T-helper 2 cell treated with Interferon-gamma antibody and Interleukin-4, amounts not matched to agents 100 ng/mL and 5 ng/mL, for 36 hours (primary cell): ENCODE results near the gene ALDH1A3. TPM values are rescaled to one million over a fixed set of nuclear protein-coding genes. Genes with fewer than 3 reads are reported as not detected.

Source experiments
- intact Hi-C: fragments of 100-400 bp; cut with micrococcal nuclease; formaldehyde crosslinking; loops from one replicate; pipeline ENCODE4 v1.15.1; 2023
- total RNA-seq: library from RNA; stranded (reverse); gene quantifications from 2 replicates; pipeline ENCODE4 v1.2.3, GENCODE V29; 2022

The ALDH1A3 gene
- total RNA-seq, 1 donor from 2014 or later, result not detected

DNA sequence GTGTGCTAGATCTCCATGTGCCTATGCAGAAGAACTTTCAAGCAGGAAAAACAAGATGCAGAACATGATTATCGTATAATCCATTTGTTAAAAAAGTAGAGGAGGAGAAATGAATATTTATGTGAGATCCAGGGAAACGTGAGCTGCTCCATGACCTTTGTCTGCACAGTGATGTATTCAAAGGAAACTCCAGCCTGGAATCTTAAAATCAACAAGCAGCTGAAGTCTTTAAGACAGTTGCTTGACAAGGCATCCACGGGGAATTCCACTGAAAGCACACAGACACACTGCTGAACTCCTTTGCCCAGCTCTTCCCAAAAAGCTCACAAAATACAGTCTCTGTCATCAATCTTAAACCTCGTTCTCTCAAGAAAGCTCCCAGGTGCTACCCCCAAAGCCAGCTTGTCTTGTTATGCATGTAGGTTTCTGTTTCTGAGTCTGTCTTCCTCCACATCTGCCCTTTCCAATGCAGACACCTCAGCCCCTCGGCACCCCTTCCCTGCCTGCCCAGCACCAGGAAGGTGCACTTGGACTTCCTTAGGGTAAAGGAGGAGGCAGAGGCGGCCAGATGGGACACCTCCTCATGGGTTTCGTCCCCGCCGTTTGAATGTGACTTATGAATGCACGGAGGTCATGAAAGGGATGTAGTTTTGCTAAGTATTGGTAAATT is 68.3 kb downstream of the ALDH1A3 start:
- intact Hi-C loops, result no loop called here

DNA sequence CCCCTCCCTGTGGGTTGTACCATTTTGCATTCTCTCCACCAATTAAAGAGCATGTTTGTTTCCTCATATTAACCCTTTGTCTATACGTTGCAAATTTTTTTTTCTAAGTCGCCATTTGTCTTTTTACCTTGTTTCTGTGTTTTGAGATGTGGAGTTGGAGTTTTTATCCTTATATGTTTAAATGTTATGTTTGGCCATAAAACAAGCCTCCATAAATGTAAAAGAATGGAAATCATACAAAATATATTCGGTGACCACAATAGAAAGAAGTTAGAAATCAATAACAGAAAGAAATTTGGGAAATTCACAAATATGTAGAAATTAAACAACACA is 68.8 kb downstream of the ALDH1A3 start:
- intact Hi-C loops, result no loop called here

DNA sequence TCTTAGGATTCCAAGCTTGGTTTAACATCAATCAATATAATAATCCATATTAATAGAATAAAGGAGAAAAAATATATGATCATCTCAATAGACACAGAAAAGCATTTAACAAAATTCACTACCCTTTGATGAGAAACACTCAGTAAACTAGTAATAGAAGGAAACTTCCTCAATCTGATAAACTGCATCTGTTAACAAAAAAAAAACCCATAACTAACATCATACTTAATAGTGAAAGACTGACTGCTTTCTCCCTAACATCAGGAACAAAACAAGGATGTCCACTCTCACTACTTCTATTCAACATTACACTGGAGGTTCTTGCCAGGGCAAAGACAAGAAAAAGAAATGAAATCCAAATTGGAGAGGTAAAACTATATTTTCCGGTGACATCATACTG is 70.1 kb downstream of the ALDH1A3 start:
- intact Hi-C loops, result no loop called here

DNA sequence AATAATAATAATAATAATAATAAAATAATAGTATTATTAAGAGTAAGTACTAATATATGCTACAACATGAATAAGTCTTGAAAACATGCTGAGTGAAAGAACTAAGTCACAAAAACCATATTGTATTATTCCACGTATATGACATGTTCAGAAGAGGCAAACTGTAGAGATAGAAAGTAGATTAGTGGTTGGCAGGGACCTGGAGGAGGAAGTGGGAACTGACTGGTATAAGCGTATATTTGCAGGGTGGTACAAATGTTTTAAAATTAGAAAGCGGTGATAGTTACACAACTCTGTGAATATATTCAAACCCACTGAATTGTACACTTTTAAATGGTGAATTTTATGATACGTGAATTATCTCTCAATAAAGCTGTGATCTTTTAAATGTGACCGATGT is 72.3 kb downstream of the ALDH1A3 start:
- intact Hi-C loops, result no loop called here

DNA sequence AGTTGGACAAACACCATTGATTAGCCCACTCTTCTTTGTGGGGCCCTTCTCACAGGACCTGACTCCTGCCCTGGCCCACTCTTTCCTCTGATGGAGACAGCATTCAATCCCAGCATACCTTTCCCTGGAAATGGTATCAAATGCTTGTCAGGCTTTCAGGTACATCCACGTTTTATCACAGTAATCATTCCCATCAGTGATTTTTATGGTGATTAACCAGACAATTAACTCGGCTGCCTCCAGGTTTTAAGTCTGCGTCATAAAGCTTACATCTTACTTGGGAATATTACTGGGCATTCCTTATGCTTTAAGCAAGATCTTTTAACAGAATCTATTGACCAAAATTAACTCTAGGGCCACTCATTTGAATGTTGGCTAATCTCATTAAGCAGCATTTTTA is 72.9 kb downstream of the ALDH1A3 start:
- intact Hi-C loops, result no loop called here

DNA sequence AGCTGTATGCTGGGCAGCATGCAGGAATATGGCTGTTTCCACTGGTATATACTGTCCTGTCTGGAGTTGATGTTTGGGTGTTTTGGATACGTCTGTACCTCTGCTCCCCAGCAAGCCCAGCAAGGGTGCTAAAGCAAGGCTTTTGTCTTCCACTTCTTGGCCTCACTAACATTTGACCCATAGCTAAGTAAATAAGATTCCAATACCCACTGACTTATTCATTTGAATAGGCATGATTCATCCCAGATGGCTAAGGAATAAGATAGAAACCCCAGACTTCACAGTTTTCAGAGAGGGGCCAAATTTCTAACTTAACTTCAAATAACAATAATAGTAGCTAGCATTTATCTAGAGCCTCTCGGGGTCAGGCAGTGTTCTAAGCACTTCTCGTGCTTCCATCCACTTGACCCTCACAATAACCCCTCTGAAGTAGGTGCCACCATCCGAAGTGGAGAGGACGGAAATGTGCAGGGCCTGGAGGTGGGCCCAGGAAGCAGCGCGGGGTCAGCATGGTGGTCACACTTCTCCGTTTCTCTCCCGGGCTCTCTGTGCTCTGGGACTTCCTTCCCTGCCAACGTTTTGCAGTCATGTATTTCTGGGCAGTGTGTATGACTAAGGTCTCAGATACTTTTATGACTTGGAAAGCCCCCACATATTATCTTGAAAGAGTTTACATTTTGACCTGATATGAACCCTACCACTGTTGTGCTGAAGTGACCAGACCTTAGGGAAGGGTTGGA is 78.9 kb downstream of the ALDH1A3 start:
- intact Hi-C loops, result no loop called here

DNA sequence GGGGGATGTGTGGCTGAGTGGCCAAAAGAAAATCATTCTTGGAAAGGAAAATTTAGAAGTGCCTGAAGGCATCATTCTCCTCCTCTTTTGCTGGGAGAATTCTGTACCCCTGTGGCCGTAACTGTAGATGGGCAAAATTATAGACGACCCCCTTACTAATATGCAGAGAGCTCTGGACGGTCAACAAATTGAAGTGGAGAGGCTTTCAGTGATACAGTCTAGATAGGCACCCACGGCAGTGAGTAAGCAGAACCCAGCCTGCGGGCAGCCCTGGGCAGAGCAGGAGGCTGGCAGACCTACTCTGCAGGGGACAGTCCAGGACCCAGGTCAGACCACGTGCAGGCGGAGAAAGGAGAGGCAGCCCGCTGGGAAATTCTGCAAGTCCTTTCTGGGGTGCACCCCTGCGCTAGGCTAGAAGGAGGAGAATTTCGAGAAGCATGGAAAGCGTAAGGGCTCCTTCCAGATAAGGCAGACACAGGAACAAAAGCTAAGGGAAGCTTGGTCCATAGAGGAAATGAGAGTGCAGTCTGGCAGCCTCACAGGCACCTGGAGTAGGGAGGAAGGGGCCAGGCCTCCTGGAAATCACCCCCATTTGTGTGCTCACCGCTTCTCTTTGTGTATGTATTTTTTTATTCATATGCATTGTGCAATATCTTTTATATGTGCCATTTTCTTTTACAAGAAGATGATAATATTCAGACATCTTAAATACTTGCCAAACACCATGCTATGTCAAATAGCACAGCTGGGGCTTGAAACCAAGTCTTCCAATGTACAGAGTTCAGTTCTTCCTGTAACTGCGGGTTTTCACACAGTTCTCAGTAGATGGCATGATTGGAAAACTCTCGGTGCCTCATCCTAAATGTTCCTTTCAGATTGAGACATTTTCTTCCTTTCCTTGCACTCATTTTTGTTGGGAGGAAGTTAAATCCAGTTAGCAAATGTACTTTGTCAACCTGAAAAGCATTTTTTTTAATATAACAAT is 79.7 kb downstream of the ALDH1A3 start:
- intact Hi-C loops, result no loop called here

Other genes with a start within 250 kb of the ALDH1A3 start
- gene LRRK1, start 39.5 kb downstream of the ALDH1A3 start, total RNA-seq, result 0.64 and 0.66 TPM in 2 replicates